Upper lobe of left lung (tissue), 4 donors: ENCODE measurements around the gene EPHA8.

Experiments
- EP300 ChIP-seq, 4 donors: sonication (generic); formaldehyde crosslinking; IDR thresholded peaks; one replicate each; pipeline ENCODE4 v1.5.1; 2017; ENCODE audit warnings: antibody characterized with exemption in 4 of 4, control low read depth in 2 of 4
- POLR2A ChIP-seq, 4 donors: fragments of 450-650 bp; IDR thresholded peaks; one replicate each; pipeline ENCODE4 v1.5.1; 2016 to 2017; ENCODE audit warnings: antibody characterized with exemption in 4 of 4, mild to moderate bottlenecking in 2 of 4
- POLR2AphosphoS5 ChIP-seq, 2 donors: sonication (generic); formaldehyde crosslinking; IDR thresholded peaks; one replicate each; pipeline ENCODE4 v1.5.1; 2017; ENCODE audit warnings: antibody characterized with exemption in 2 of 2
- TF ChIP-seq, protein P1 (sequence below), 6 experiments: fragments of 450-650 bp in 4 of 6; fragments of 200-600 bp in 2 of 6; sonication (generic) in 2 of 6; IDR thresholded peaks; one replicate each; pipeline ENCODE4 v1.5.1; 2016 to 2019; ENCODE audit warnings: antibody characterized with exemption in 6 of 6

DNA sequence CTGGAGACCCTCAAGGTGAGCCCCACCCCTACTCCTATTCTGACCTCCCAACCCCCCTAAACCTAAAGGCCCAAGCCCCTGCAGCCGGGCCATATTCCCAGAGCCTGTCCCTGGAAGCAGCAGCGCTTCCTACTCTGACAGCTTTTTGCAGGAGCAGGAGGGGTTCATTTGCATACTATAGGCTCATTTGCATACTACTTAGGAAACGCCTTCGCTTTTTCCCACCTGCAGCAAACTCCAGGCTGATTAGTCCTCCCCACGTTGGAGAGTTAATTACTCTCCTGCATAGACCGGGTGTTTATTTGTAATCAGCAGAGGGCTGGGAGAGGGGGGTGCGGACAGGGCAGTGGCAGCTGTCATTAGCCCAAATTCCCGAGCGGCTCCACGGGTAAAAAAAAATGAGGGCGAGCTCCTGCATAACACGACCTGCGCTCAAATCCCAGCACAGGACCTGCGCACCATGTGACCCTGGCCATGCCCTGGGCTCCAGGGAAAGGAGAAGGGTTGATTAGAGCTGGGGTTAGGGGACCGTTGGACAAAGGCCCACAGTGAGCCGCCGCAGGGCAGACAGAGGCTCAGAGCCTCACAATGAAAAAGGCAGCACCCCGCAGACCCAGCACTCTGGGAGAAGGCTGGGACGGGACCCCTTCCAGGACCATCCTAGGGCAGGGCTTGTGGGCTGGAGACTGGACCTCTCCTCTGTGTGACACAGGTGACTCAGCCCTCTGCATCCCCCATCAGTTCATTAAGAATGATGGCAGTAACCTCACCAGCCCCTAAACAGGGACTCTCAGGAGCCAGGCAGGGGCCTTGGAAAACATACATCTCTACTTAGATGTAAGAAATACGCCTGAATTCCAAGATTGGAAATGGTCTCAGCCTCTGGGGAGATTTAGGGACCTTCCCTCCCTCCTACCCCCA, 63.2 kb downstream of the EPHA8 start:
- TF ChIP-seq POLR2A (IDR thresholded peaks at IDR 0.05) (no peak), EP300 (IDR thresholded peaks at IDR 0.05) (no peak), POLR2AphosphoS5 (IDR thresholded peaks at IDR 0.05) (no peak)
- TF ChIP-seq, protein P1, sequence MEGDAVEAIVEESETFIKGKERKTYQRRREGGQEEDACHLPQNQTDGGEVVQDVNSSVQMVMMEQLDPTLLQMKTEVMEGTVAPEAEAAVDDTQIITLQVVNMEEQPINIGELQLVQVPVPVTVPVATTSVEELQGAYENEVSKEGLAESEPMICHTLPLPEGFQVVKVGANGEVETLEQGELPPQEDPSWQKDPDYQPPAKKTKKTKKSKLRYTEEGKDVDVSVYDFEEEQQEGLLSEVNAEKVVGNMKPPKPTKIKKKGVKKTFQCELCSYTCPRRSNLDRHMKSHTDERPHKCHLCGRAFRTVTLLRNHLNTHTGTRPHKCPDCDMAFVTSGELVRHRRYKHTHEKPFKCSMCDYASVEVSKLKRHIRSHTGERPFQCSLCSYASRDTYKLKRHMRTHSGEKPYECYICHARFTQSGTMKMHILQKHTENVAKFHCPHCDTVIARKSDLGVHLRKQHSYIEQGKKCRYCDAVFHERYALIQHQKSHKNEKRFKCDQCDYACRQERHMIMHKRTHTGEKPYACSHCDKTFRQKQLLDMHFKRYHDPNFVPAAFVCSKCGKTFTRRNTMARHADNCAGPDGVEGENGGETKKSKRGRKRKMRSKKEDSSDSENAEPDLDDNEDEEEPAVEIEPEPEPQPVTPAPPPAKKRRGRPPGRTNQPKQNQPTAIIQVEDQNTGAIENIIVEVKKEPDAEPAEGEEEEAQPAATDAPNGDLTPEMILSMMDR (IDR thresholded peaks at IDR 0.05): no peak
